HG02852 (cell line): ENCODE measurements around the gene DOCK7.

Experiments
- ATAC-seq: cut with Tn5 transposase; IDR thresholded peaks from one replicate; pipeline ENCODE4 v1.9.1; 2021; ENCODE audit warnings: mild to moderate bottlenecking, moderate library complexity; ENCODE audit not compliant: unreplicated experiment

Gene DOCK7

DNA sequence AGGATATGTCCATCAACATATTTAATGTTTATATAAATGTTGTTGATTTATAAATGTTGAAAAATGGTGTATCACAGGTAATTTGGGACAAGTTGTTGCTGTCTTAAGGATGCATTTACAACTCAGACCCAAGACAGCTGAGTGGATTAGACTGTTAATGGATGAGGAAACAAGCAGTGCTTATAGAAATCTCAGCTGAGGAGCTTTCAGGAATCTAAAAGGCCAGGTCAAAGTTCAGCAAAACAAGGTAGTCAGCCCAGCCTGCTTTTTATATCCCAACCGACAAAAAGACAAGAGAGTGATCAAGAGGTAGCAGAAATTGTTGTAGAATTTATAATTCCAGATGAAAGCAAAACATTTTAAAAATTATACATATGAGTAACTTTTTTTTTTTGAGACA, 268.0 kb downstream of the DOCK7 start:
- no peak for ATAC-seq

GRCh38 chr1:62417351-62417999, 270.7 kb downstream of the DOCK7 start:
- no peak for ATAC-seq

DNA sequence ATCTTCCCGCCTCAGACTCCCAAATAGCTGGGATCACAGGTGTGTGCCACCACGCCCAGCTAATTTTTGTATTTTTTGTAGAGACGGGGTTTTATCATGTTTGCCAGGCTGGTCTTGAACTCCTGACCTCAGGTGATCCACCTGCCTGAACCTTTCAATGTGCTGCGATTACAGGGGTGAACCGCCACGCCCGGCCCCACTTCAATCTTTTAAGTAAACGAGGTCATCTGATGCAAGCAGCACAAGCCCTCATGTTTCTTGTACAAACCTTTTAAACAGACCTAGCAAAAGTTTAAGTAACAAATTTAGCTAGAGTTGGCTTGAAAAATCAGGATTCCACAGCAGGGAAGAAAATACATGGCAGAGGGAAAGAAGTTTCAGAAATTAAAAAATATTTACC, 272.5 kb downstream of the DOCK7 start:
- ATAC-seq = no peak

DNA sequence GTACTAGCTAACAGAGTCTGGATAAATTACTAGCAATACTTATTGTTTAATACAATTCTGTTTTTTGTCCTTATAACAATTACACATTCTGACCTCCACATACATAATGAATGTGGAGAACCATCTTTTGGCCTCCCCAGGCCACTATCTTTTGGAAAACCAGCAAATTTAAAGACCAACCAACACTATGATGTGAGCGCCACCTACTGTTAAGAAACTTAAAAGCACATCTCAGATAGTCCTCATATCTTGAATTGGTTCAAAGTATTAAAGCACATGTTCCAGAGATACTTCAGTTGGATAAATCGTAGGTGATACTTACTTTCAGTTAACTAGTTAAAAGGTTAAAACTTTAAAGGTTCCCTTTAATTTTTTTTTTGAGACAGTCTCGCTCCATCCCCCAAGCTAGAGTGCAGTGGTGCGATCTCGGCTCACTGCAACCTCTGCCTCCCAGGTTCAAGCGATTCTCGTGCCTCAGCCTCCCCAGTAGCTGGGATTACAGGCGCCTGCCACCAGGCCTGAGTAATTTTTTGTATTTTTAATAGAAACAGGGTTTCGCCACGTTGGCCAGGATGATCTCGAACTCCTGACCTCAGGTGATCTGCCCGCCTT, 280.7 kb downstream of the DOCK7 start:
- no peak for ATAC-seq

DNA sequence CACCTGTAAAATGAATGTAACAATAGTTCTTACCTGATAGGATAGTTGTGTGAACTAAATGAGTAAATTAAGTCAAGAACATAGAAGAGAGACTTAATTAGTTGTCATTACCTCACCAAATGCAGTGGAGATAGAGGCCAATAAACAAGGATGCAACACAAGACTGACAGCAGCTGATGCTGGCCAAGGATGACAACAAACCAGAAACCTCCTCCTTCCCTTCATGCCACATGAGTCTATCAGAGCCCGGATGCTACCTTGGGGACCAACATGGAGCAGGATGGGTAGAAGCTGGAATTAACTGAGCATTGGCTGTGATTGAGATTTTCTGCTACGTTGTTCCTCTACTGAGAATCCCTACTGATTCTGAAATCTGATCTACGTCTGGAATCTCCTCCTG, 281.6 kb downstream of the DOCK7 start:
- ATAC-seq = no peak

DNA sequence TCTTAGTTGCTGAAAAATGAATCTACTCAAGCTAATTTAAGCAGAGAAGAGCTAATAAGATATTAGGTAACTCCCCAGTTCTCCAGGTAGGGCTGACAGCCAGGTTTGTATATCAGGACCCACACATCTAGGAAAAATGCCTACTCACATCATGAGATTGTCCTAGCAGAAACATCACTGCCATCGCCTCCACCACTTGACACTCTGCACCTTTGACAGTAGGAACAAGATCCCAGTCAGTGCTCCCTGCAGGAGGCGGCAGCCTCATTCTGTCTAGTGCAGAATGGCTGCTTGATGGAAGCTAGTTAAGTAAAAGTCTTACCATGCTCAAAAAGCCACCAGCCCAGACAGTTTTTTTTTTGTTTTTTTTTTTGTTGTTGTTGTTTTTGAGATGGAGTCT, 282.9 kb downstream of the DOCK7 start:
- ATAC-seq = no peak
